Activated CD4-positive, alpha-beta memory T cell treated with anti-CD3 and anti-CD28 coated beads for 36 hours (primary cell): ENCODE measurements around the gene CSPG4. TPM values are rescaled to one million over a fixed set of nuclear protein-coding genes. Genes with fewer than 3 reads are reported as not detected.

Experiments
- CTCF ChIA-PET: fragments of 350-600 bp; sonication (Branson Sonifier 250); formaldehyde crosslinking; loops from one replicate; lab custom pipeline; 2021; ENCODE audit warnings: antibody characterized with exemption, inconsistent platforms; lab: Charles Lee
- POLR2A ChIA-PET: fragments of 350-600 bp; sonication (Branson Sonifier 250); formaldehyde crosslinking; loops from one replicate; lab custom pipeline; 2021; ENCODE audit warnings: antibody characterized with exemption; lab: Charles Lee
- DNase-seq: peaks from one replicate; pipeline ENCODE4 v3.0.0-alpha.2; 2020
- H3K27ac Mint-ChIP-seq: one replicate; pipeline ENCODE4 v1.8.0; 2021; ENCODE audit warnings: mixed read lengths
- H3K27me3 Mint-ChIP-seq: one replicate; pipeline ENCODE4 v1.8.0; 2021; ENCODE audit warnings: mixed read lengths
- H3K36me3 Mint-ChIP-seq: one replicate; pipeline ENCODE4 v1.8.0; 2021; ENCODE audit warnings: mixed read lengths
- H3K4me1 Mint-ChIP-seq: one replicate; pipeline ENCODE4 v1.8.0; 2021; ENCODE audit warnings: low read depth, mixed read lengths
- H3K4me3 Mint-ChIP-seq: one replicate; pipeline ENCODE4 v1.8.0; 2021; ENCODE audit warnings: mild to moderate bottlenecking, mixed read lengths
- H3K9me3 Mint-ChIP-seq: one replicate; pipeline ENCODE4 v1.8.0; 2021; ENCODE audit warnings: mixed read lengths
- intact Hi-C: fragments of 100-400 bp; cut with micrococcal nuclease; formaldehyde crosslinking; loops from one replicate; pipeline ENCODE4 v1.15.1; 2023
- total RNA-seq, 2 experiments: library from RNA; stranded (reverse); gene quantifications; one replicate each; pipeline ENCODE4 v1.2.3, GENCODE V29; 2021

Gene CSPG4
- total RNA-seq, 2 experiments from 2014 or later, result not detected

- H3K4me1 Mint-ChIP-seq, result peaks cover 44% of the 10 kb centered on the region
- H3K36me3 Mint-ChIP-seq, result no peaks in the 10 kb centered on the region
- POLR2A ChIA-PET, result no interaction called here
- CTCF ChIA-PET, result interaction anchor here (1.5 kb wide), 1 partner anchor 10 kb away, joined by 5 read pairs; no protein-coding TSS in a partner anchor
- DNase-seq, result peak; percentile 18
- H3K4me3 Mint-ChIP-seq, result no peak overlapping the region
- H3K27me3 Mint-ChIP-seq, result no peaks in the 10 kb centered on the region
- peak overlapping the region; percentile 23 for H3K27ac Mint-ChIP-seq
- H3K9me3 Mint-ChIP-seq, result no peaks in the 10 kb centered on the region
- intact Hi-C loops, result no loop called here
Observed at GRCh38 chr15:75650908-75651809, 61.5 kb downstream of the CSPG4 start.

GRCh38 chr15:75649848-75650247, 62.8 kb downstream of the CSPG4 start:
- DNase-seq, result no peak
- Mint-ChIP-seq H3K27me3 (no peaks in the 10 kb centered on the region), H3K36me3 (no peaks in the 10 kb centered on the region), H3K27ac (no peak overlapping the region), H3K4me1 (peaks cover 44% of the 10 kb centered on the region), H3K9me3 (no peaks in the 10 kb centered on the region), H3K4me3 (no peak overlapping the region)
- intact Hi-C loops, result no loop called here
- CTCF ChIA-PET, result interaction anchor here (1.0 to 2.0 kb wide), 3 partner anchors 9 to 282 kb away, joined by 3 to 6 read pairs (median 4); no protein-coding TSS in a partner anchor
- POLR2A ChIA-PET, result no interaction called here

- no peaks in the 10 kb centered on the region for H3K36me3 Mint-ChIP-seq
- H3K9me3 Mint-ChIP-seq, result no peaks in the 10 kb centered on the region
- no peak for DNase-seq
- intact Hi-C loops, result no loop called here
- H3K27me3 Mint-ChIP-seq, result no peaks in the 10 kb centered on the region
- peaks cover 44% of the 10 kb centered on the region for H3K4me1 Mint-ChIP-seq
- POLR2A ChIA-PET, result no interaction called here
- CTCF ChIA-PET, result interaction anchor here (1.0 to 2.0 kb wide), 3 partner anchors 8 to 281 kb away, joined by 3 to 6 read pairs (median 4); no protein-coding TSS in a partner anchor
- H3K27ac Mint-ChIP-seq, result no peak overlapping the region
- H3K4me3 Mint-ChIP-seq, result peak overlapping the region; percentile 77
Observed at GRCh38 chr15:75649045-75649761, 63.4 kb downstream of the CSPG4 start.

GRCh38 chr15:75648156-75649000, 64.3 kb downstream of the CSPG4 start:
- no peaks in the 10 kb centered on the region for H3K9me3 Mint-ChIP-seq
- no peaks in the 10 kb centered on the region for H3K36me3 Mint-ChIP-seq
- ChIA-PET POLR2A (interaction anchor here (0.7 to 2.5 kb wide), 5 partner anchors 10 to 280 kb away, joined by 3 to 14 read pairs (median 3); partner anchors contain the start of genes MAN2C1, PTPN9 and SNUPN), CTCF (interaction anchor here (0.6 to 2.3 kb wide), 11 partner anchors 7 to 280 kb away, joined by 3 to 24 read pairs (median 4); partner anchors contain the start of gene MAN2C1)
- peaks cover 44% of the 10 kb centered on the region for H3K4me1 Mint-ChIP-seq
- no peak overlapping the region for H3K27ac Mint-ChIP-seq
- DNase-seq, result no peak
- peak overlapping the region; percentile 77 for H3K4me3 Mint-ChIP-seq
- intact Hi-C loops, result no loop called here
- H3K27me3 Mint-ChIP-seq, result no peaks in the 10 kb centered on the region

- Mint-ChIP-seq H3K9me3 (no peaks in the 10 kb centered on the region), H3K27ac (peak within 1 kb of the TSS; percentile 65), H3K4me3 (peak within 1 kb of the TSS; percentile 83), H3K36me3 (no peaks in the 10 kb centered on the region), H3K4me1 (peaks cover 44% of the 10 kb centered on the region), H3K27me3 (no peaks in the 10 kb centered on the region)
- intact Hi-C loops, result no loop called here
- POLR2A ChIA-PET, result interaction anchor here (0.7 to 2.5 kb wide), 7 partner anchors 9 to 281 kb away, joined by 3 to 14 read pairs (median 3); partner anchors contain the start of genes MAN2C1, PTPN9 and SNUPN
- CTCF ChIA-PET, result interaction anchor here (0.6 to 2.3 kb wide), 19 partner anchors 9 to 313 kb away, joined by 3 to 24 read pairs (median 3); partner anchors contain the start of genes MAN2C1 and PTPN9
- DNase-seq, result peak; percentile 77
Observed at GRCh38 chr15:75647370-75648155, 65.1 kb downstream of the CSPG4 start, which contains the start of gene SNX33. SNX33 (plus strand) TSS chr15:75647912; CDS start chr15:75649103, 1,191 bp downstream.

GRCh38 chr15:75646944-75647364, 65.7 kb downstream of the CSPG4 start:
- H3K36me3 Mint-ChIP-seq, result no peaks in the 10 kb centered on the region
- no peaks in the 10 kb centered on the region for H3K27me3 Mint-ChIP-seq
- no peaks in the 10 kb centered on the region for H3K9me3 Mint-ChIP-seq
- H3K4me3 Mint-ChIP-seq, result peak overlapping the region; percentile 83
- POLR2A ChIA-PET, result interaction anchor here (0.6 to 2.5 kb wide), 7 partner anchors 8 to 280 kb away, joined by 3 to 14 read pairs (median 4); partner anchors contain the start of genes MAN2C1, PTPN9 and SNUPN
- CTCF ChIA-PET, result interaction anchor here (0.6 to 2.3 kb wide), 15 partner anchors 9 to 312 kb away, joined by 3 to 24 read pairs (median 4); partner anchors contain the start of genes MAN2C1 and PTPN9
- no peak for DNase-seq
- H3K27ac Mint-ChIP-seq, result peak overlapping the region; percentile 65
- H3K4me1 Mint-ChIP-seq, result peaks cover 39% of the 10 kb centered on the region
- intact Hi-C loops, result no loop called here

GRCh38 chr15:75646112-75646943, 66.3 kb downstream of the CSPG4 start:
- Mint-ChIP-seq H3K36me3 (no peaks in the 10 kb centered on the region), H3K4me1 (peaks cover 33% of the 10 kb centered on the region), H3K4me3 (peak overlapping the region; percentile 83), H3K27me3 (no peaks in the 10 kb centered on the region), H3K27ac (no peak overlapping the region), H3K9me3 (no peaks in the 10 kb centered on the region)
- CTCF ChIA-PET, result interaction anchor here (1.2 to 2.3 kb wide), 5 partner anchors 33 to 278 kb away, joined by 3 to 24 read pairs (median 7); partner anchors contain the start of gene MAN2C1
- DNase-seq, result no peak
- intact Hi-C loops, result no loop called here
- POLR2A ChIA-PET, result interaction anchor here (0.6 to 2.5 kb wide), 5 partner anchors 21 to 280 kb away, joined by 3 to 14 read pairs (median 9); partner anchors contain the start of genes MAN2C1 and SNUPN

GRCh38 chr15:75644376-75644775, 68.3 kb downstream of the CSPG4 start:
- H3K4me3 Mint-ChIP-seq, result no peak overlapping the region
- H3K36me3 Mint-ChIP-seq, result peaks cover 3% of the 10 kb centered on the region
- intact Hi-C loops, result loop anchor here (5.0 kb wide), 1 partner anchor 47 kb away; no protein-coding TSS in a partner anchor
- no peaks in the 10 kb centered on the region for H3K9me3 Mint-ChIP-seq
- no peak for DNase-seq
- ChIA-PET POLR2A (no interaction called here), CTCF (interaction anchor here (6.3 kb wide), 1 partner anchor 276 kb away, joined by 69 read pairs; the partner anchor contains the start of gene MAN2C1)
- H3K4me1 Mint-ChIP-seq, result peaks cover 18% of the 10 kb centered on the region
- H3K27ac Mint-ChIP-seq, result no peak overlapping the region
- H3K27me3 Mint-ChIP-seq, result no peaks in the 10 kb centered on the region

GRCh38 chr15:75641603-75642002, 71.0 kb downstream of the CSPG4 start:
- Mint-ChIP-seq H3K4me1 (peaks cover 24% of the 10 kb centered on the region), H3K27ac (no peak overlapping the region), H3K4me3 (no peak overlapping the region), H3K27me3 (no peaks in the 10 kb centered on the region), H3K36me3 (peaks cover 23% of the 10 kb centered on the region), H3K9me3 (no peaks in the 10 kb centered on the region)
- ChIA-PET CTCF (interaction anchor here (0.9 to 6.3 kb wide), 9 partner anchors 8 to 273 kb away, joined by 3 to 69 read pairs (median 5); partner anchors contain the start of genes MAN2C1 and SIN3A), POLR2A (interaction anchor here (1.4 to 3.2 kb wide), 3 partner anchors 62 to 190 kb away, joined by 3 to 20 read pairs (median 16); partner anchors contain the start of genes PTPN9 and SIN3A)
- intact Hi-C loops, result loop anchor here (1.0 to 5.0 kb wide), 3 partner anchors 44 to 132 kb away; partner anchors contain the start of gene PTPN9
- no peak for DNase-seq
